Sigmoid colon (tissue), 7 donors: ENCODE results near the gene TCFL5. TPM values are rescaled to one million over a fixed set of nuclear protein-coding genes. Genes with fewer than 3 reads are reported as not detected.

Source experiments
- DNase-seq: peaks from one replicate; pipeline ENCODE4 v3.0.0-alpha.2; 2019
- H3K27ac ChIP-seq, 4 donors: fragments of 200-600 bp; sonication (generic); one replicate each; pipeline ENCODE4 v1.5.1; 2016 to 2019; ENCODE audit warnings: mild to moderate bottlenecking in 1 of 4
- H3K27me3 ChIP-seq, 3 donors: fragments of 200-600 bp; sonication (generic); one replicate each; pipeline ENCODE4 v1.5.1; 2019; ENCODE audit warnings: mild to moderate bottlenecking in 1 of 3
- H3K36me3 ChIP-seq, 4 donors: fragments of 200-600 bp; sonication (generic); one replicate each; pipeline ENCODE4 v1.5.1; 2016 to 2019
- H3K4me1 ChIP-seq, 4 donors: fragments of 200-600 bp; sonication (generic); one replicate each; pipeline ENCODE4 v1.5.1; 2017 to 2019
- H3K4me3 ChIP-seq, 4 donors: fragments of 200-600 bp; sonication (generic); one replicate each; pipeline ENCODE4 v1.5.1; 2017 to 2019; ENCODE audit warnings: mild to moderate bottlenecking in 2 of 4, moderate library complexity in 1 of 4
- H3K9me3 ChIP-seq, 4 donors: fragments of 200-600 bp in 3 of 4; sonication (generic) in 3 of 4; one replicate each; pipeline versions ENCODE4 v1.5.1 to v1.6.1; 2013 to 2019
- EP300 ChIP-seq, 4 donors: sonication (generic); formaldehyde crosslinking; IDR thresholded peaks; one replicate each; pipeline ENCODE4 v1.6.1; 2017; ENCODE audit warnings: antibody characterized with exemption in 4 of 4
- POLR2A ChIP-seq, 2 donors: fragments of 450-650 bp; IDR thresholded peaks; one replicate each; pipeline ENCODE4 v1.6.1; 2016; ENCODE audit warnings: antibody characterized with exemption in 2 of 2, mild to moderate bottlenecking in 2 of 2, moderate library complexity in 2 of 2
- POLR2AphosphoS5 ChIP-seq, 4 donors: sonication (generic); formaldehyde crosslinking; IDR thresholded peaks; one replicate each; pipeline ENCODE4 v1.6.1; 2017; ENCODE audit warnings: antibody characterized with exemption in 4 of 4
- WGBS, 2 donors: extraction: QIAGEN DNeasy Blood & Tissue Kit; methylation state at CpG; one replicate each; pipeline ENCODE4 v1.1.7; 2013; 5-methylcytosine and 5-hydroxymethylcytosine counted together
- intact Hi-C: fragments of 100-400 bp; cut with DNase I; formaldehyde crosslinking; loops from one replicate; pipeline ENCODE4 v1.15.1; 2023
- polyA plus RNA-seq, 3 donors: library from polyadenylated mRNA; stranded (reverse); fragments of 200-250 nt; gene quantifications; one replicate each; pipeline ENCODE4 v1.2.3, GENCODE V29; 2013
- total RNA-seq, 4 donors: library from RNA; depleted of rRNA; stranded (reverse); fragments of >200 nt; gene quantifications; one replicate each; pipeline ENCODE4 v1.1.0, GENCODE V29; 2016
- TF ChIP-seq, protein P1 (sequence below), 4 experiments: fragments of 450-650 bp in 3 of 4; fragments of 200-600 bp in 1 of 4; IDR thresholded peaks; one replicate each; pipeline ENCODE4 v1.5.1; 2016 to 2019; ENCODE audit warnings: antibody characterized with exemption in 4 of 4, mild to moderate bottlenecking in 3 of 4, moderate library complexity in 2 of 4
- donor health status: healthy with polysubstance abuse.
- donor health status: Bipolar disorder and iron deficiency.
- donor health status: healthy.

TCFL5 gene
- total and polyA plus RNA-seq, 7 donors, result 2.3 to 16.9 (median 8.1) TPM

DNA sequence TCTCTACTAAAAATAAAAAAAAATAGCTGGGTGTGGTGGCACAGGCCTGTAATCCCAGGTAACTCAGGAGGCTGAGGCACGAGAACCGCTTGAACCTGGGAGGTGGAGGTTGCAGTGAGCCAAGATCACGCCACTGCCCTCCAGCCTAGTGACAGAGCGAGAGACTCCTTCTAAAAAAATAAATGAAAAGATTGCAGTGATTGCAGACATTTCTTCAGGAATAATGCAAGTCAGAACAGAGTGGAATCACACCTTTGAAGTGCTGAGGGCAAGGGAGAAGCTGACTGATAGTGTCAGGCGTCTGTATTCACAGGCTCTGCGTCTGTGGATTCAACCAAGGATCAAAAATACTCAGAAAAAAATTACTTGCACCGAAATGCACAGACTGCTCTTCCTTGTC, 2.6 kb upstream of the TCFL5 start:
- intact Hi-C loops, result no loop called here
- no peaks in the 10 kb centered on the region for H3K36me3 ChIP-seq
- H3K4me3 ChIP-seq, result no peak overlapping the region
- TF ChIP-seq POLR2AphosphoS5 (IDR thresholded peaks at IDR 0.05), result no peak
- no peak for TF ChIP-seq POLR2A (IDR thresholded peaks at IDR 0.05)
- TF ChIP-seq, protein P1, sequence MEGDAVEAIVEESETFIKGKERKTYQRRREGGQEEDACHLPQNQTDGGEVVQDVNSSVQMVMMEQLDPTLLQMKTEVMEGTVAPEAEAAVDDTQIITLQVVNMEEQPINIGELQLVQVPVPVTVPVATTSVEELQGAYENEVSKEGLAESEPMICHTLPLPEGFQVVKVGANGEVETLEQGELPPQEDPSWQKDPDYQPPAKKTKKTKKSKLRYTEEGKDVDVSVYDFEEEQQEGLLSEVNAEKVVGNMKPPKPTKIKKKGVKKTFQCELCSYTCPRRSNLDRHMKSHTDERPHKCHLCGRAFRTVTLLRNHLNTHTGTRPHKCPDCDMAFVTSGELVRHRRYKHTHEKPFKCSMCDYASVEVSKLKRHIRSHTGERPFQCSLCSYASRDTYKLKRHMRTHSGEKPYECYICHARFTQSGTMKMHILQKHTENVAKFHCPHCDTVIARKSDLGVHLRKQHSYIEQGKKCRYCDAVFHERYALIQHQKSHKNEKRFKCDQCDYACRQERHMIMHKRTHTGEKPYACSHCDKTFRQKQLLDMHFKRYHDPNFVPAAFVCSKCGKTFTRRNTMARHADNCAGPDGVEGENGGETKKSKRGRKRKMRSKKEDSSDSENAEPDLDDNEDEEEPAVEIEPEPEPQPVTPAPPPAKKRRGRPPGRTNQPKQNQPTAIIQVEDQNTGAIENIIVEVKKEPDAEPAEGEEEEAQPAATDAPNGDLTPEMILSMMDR (IDR thresholded peaks at IDR 0.05), result no peak
- no peak for TF ChIP-seq EP300 (IDR thresholded peaks at IDR 0.05)
- H3K27ac ChIP-seq, result no peak overlapping the region
- H3K9me3 ChIP-seq, result no peaks in the 10 kb centered on the region
- 89 to 95% methylated on average over 7 of the region's 7 CpGs for WGBS, 2 donors
- DNase-seq, result no peak
- H3K27me3 ChIP-seq, result peaks cover 0 to 8% (median 0%) of the 10 kb centered on the region in 3 donors
- H3K4me1 ChIP-seq, result peaks cover 0 to 24% (median 20%) of the 10 kb centered on the region in 4 donors

DNA sequence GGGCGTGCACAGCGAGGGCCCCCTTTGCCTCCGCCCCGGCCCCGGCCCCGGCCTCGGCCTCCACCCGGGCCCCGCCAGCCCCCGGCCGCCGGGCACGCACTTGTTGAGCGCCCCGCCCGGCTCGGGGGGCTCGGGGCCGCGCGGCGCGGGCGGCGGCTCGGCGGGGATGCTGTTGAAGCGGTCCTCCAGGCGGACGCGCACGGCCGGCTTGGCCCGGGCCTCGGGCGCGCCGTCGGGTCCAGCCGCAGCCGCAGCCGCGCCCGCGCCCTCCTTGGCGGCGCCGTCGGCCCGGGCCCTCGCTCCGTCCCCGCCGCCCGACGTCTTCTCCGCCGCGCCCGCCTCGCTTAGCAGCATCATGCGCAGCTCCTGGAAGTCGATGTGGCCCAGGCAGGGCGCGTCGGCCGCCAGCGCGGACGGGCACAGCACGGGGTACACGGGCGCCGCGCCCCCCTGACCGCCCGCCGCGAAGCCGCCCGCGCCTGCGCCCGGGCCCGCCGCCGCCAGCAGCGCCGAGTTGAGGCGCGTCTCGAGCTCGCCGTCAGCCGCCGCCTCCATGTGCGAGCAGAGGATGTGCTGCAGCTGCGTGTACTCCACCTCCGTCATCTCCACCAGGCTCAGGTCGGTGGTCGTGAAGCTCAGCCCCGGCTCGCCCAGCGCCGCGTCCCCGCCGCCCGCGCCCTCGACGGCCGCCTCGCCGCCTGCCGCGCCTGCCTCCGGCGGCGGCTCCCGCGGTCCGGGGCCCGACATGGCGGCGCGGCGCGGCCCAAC, 514 bp downstream of the TCFL5 start:
- Histone ChIP-seq H3K4me1 (peaks cover 0 to 24% (median 20%) of the 10 kb centered on the region in 4 donors), H3K4me3 (peak overlapping the region; percentile 30 to 52 (median 48)), H3K27me3 (peaks cover 0 to 8% (median 0%) of the 10 kb centered on the region in 3 donors), H3K9me3 (no peaks in the 10 kb centered on the region), H3K36me3 (peaks cover 0 to 10% (median 4%) of the 10 kb centered on the region in 4 donors), H3K27ac (no peak overlapping the region)
- 1% methylated on average over 129 of the region's 129 CpGs for WGBS, 2 donors
- no peak for DNase-seq
- intact Hi-C loops, result no loop called here
- no peak for TF ChIP-seq EP300 (IDR thresholded peaks at IDR 0.05)
- peak in 1 of 4 donors; percentile 25 for TF ChIP-seq POLR2AphosphoS5 (IDR thresholded peaks at IDR 0.05)

DNA sequence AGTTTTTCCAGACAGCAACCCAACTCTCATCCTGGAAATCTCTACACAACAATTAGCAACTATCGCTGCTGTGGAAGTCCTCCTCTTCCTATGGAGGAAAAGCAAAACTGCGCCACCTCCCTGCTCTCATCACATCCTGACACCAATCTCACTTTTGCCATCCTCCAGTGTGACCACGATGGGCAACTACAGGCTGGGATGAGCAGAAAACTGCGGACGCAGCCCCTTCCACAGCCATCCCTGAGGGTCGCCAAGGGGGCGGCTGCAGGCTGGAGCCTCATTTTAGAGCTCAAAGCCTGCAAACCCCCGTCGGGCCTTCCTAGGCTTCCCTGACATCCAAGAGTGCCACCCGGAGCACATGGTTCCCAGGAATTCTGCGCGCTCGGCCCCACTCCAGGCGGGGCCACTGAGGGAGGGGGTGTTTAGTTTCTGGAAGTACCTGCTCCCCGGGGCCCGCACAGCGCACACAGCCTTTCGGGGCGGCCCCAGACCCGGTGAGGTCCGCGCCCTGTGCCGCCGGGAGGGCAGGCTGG, 1.2 kb downstream of the TCFL5 start:
- H3K4me1 ChIP-seq, result peaks cover 0 to 24% (median 20%) of the 10 kb centered on the region in 4 donors
- intact Hi-C loops, result no loop called here
- no peak for DNase-seq
- no peaks in the 10 kb centered on the region for H3K9me3 ChIP-seq
- peaks cover 0 to 8% (median 0%) of the 10 kb centered on the region in 3 donors for H3K27me3 ChIP-seq
- TF ChIP-seq POLR2AphosphoS5 (IDR thresholded peaks at IDR 0.05), result no peak
- TF ChIP-seq, protein P1 (IDR thresholded peaks at IDR 0.05), result no peak
- H3K4me3 ChIP-seq, result peak overlapping the region in 3 of 4 donors; percentile 46 to 52 (median 51)
- H3K36me3 ChIP-seq, result peaks cover 0 to 16% (median 4%) of the 10 kb centered on the region in 4 donors
- 20 to 23% methylated on average over 24 of the region's 24 CpGs for WGBS, 2 donors
- H3K27ac ChIP-seq, result no peak overlapping the region

DNA sequence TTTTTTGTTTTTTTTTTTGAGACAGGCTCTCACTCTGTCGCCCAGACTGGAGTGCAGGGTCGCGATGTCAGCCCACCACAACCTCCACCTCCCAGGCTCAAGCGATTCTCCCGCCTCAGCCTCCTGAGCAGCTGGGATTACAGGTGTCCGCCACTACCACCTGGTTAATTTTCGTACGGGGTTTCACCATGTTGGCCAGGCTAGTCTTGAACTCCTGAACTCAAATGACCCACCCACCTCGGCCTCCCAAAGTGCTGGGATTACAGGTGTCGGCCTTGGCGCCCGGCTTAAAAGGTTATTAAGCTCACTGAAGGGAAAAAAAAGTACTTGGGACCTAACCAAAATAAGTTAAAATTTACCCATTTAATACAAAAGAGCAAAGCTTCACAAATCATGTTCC, 1.9 kb downstream of the TCFL5 start:
- no peak for TF ChIP-seq EP300 (IDR thresholded peaks at IDR 0.05)
- no peak for TF ChIP-seq POLR2AphosphoS5 (IDR thresholded peaks at IDR 0.05)
- TF ChIP-seq, protein P1 (IDR thresholded peaks at IDR 0.05), result no peak
- no peak for TF ChIP-seq POLR2A (IDR thresholded peaks at IDR 0.05)
- 79 to 90% methylated on average over 12 of the region's 12 CpGs for WGBS, 2 donors
- peaks cover 0 to 22% (median 4%) of the 10 kb centered on the region in 4 donors for H3K36me3 ChIP-seq
- no peak overlapping the region for H3K27ac ChIP-seq
- intact Hi-C loops, result no loop called here
- no peaks in the 10 kb centered on the region for H3K9me3 ChIP-seq
- H3K4me3 ChIP-seq, result no peak overlapping the region
- no peak for DNase-seq
- H3K27me3 ChIP-seq, result peaks cover 0 to 8% (median 0%) of the 10 kb centered on the region in 3 donors
- peaks cover 0 to 24% (median 20%) of the 10 kb centered on the region in 4 donors for H3K4me1 ChIP-seq

DNA sequence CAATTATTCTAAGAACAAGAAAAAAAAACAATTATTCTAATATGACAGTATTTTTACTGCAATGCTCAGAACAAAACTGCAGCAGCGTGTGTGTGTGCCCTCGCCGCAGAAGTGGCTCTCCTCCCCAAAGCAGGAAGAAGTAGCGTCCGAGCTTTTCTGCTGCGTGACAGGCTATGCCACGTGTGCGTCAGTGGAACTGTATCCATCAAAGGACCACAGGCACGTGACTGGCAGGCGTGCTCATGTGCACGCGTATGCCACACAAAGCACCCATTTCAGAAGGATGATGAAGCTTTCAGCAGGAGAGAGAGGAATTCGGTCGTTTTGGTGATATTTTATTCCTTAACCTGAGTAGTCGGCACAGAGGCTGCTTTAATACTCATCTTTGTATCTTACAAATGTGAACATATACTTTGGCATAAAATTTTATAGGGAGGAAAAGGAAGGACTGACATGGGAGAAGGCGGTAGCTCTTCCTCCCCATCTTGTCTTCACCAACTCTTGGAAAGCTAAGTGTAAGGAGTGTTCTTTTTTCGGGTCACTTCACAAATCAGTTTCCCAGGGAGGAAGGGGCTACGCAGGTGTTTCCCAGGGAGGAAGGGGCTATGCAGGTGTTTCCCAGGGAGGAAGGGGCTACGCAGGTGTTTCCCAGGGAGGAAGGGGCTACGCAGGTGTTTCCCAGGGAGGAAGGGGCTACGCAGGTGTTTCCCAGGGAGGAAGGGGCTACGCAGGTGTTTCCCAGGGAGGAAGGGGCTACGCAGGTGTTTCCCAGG, 3.4 kb downstream of the TCFL5 start:
- Histone ChIP-seq H3K27me3 (peaks cover 0 to 8% (median 0%) of the 10 kb centered on the region in 3 donors), H3K9me3 (no peaks in the 10 kb centered on the region), H3K4me3 (no peak overlapping the region), H3K36me3 (peaks cover 0 to 32% (median 4%) of the 10 kb centered on the region in 4 donors), H3K4me1 (peaks cover 0 to 24% (median 20%) of the 10 kb centered on the region in 4 donors), H3K27ac (no peak overlapping the region)
- peak; percentile 49 for DNase-seq
- no peak for TF ChIP-seq POLR2AphosphoS5 (IDR thresholded peaks at IDR 0.05)
- TF ChIP-seq EP300 (IDR thresholded peaks at IDR 0.05), result no peak
- TF ChIP-seq, protein P1 (IDR thresholded peaks at IDR 0.05), result no peak
- no peak for TF ChIP-seq POLR2A (IDR thresholded peaks at IDR 0.05)
- intact Hi-C loops, result no loop called here
- WGBS, 2 donors, result 90 to 94% methylated on average over 20 to 21 of the region's 23 CpGs
